MCF 10A (cell line): ENCODE data around the gene ATRAID. TPM values are rescaled to one million over a fixed set of nuclear protein-coding genes. Genes with fewer than 3 reads are reported as not detected.
"Not testable (repeated sequence)": the region's sequence is repeated elsewhere in the genome, so short reads cannot be mapped to it uniquely, and the experiment has no call there.

Experiments
- BruUV-seq: library from RNA; stranded (reverse); fragments of 400-500 nt; replicated peaks from 2 replicates; lab custom pipeline; 2021; lab: Mats Ljungman, UMichigan
- CTCF ChIA-PET: fragments of 300-600 bp; sonication (Branson Sonifier 250); formaldehyde crosslinking; extraction: SDS; loops from one replicate; lab custom pipeline; 2021; ENCODE audit warnings: antibody characterized with exemption, inconsistent platforms; lab: Yijun Ruan, JAX
- POLR2A ChIA-PET: fragments of 300-600, 350-650 bp; sonication (Branson Sonifier 250); formaldehyde crosslinking; extraction: SDS; loops from one replicate; lab custom pipeline; 2020; ENCODE audit warnings: antibody characterized with exemption, inconsistent platforms; lab: Yijun Ruan, JAX
- DNase-seq: peaks from one replicate; pipeline ENCODE4 v3.0.0-alpha.2; 2018; ENCODE audit not compliant: unreplicated experiment
- H3K27ac Mint-ChIP-seq: one replicate; pipeline ENCODE4 v1.8.0; 2022; ENCODE audit warnings: mild to moderate bottlenecking, low read depth, mixed read lengths; ENCODE audit not compliant: unreplicated experiment
- H3K27me3 Mint-ChIP-seq: one replicate; pipeline ENCODE4 v1.8.0; 2022; ENCODE audit warnings: mixed read lengths; ENCODE audit not compliant: insufficient read depth, unreplicated experiment
- H3K36me3 Mint-ChIP-seq: one replicate; pipeline ENCODE4 v1.8.0; 2022; ENCODE audit warnings: mild to moderate bottlenecking, moderate library complexity, mixed read lengths; ENCODE audit not compliant: insufficient read depth, unreplicated experiment
- H3K4me1 Mint-ChIP-seq: one replicate; pipeline ENCODE4 v1.8.0; 2022; ENCODE audit warnings: mixed read lengths; ENCODE audit not compliant: insufficient read depth, unreplicated experiment
- H3K4me3 Mint-ChIP-seq: one replicate; pipeline ENCODE4 v1.8.0; 2022; ENCODE audit warnings: mild to moderate bottlenecking, moderate library complexity, mixed read lengths; ENCODE audit not compliant: unreplicated experiment
- H3K9me3 Mint-ChIP-seq: one replicate; pipeline ENCODE4 v1.8.0; 2022; ENCODE audit warnings: mixed read lengths; ENCODE audit not compliant: unreplicated experiment
- CTCF ChIP-seq: fragments of 200-600 bp; IDR thresholded peaks from one replicate; pipeline ENCODE4 v1.8.0; 2022; ENCODE audit warnings: antibody characterized with exemption, mild to moderate bottlenecking; ENCODE audit not compliant: unreplicated experiment
- intact Hi-C: fragments of 100-400 bp; cut with micrococcal nuclease; formaldehyde crosslinking; loops from 2 replicates; pipeline ENCODE4 v1.14.1; 2022
- total RNA-seq: library from RNA; stranded (reverse); gene quantifications from 2 replicates; pipeline ENCODE4 v1.2.3, GENCODE V29; 2022

Gene ATRAID
- total RNA-seq, 1 experiment from 2014 or later, result 115 TPM

DNA sequence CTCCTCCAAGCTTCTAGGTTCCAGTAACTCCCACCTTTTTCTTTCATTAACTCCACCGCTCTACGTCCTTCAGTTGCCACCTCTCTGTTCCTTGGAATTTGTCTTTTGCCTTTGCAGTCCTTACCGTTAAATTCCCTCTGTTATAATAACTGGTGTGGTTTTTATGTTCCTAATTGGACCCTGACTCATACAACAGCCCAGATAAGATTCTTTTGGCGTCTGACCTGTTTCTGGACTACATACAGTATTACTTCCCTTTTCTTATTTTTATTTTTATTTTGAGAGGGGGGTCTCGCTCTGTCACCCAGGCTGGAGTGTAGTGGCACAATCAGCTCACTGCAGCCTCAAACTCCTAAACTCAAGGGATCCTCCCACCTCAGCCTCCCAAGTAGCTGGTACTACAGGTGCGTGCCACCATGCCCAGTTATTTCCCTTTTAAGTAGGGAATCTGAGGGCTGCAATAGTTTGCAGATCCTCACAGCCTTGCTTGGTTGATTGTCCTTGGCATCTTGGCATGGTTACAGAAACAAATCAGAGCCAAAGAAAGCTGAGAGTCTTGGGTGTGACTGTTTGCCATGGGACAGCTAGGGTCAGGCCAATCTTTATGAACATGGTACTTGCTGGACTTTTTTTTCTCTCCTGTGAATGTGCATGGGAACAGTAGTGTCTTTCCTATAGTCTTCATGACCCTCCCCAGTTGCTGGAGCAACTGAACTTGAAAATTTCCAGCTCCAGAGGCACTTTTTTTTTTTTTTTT is 41.1 kb upstream of the ATRAID start:
- BruUV-seq, result no TSS peak
- peak; percentile 26 for DNase-seq
- Mint-ChIP-seq H3K9me3 (no peaks in the 10 kb centered on the region), H3K4me1 (peaks cover 7% of the 10 kb centered on the region), H3K27ac (no peak overlapping the region), H3K27me3 (no peaks in the 10 kb centered on the region), H3K4me3 (no peak overlapping the region), H3K36me3 (no peaks in the 10 kb centered on the region)
- ChIA-PET POLR2A (interaction anchor here (0.7 kb wide), 2 partner anchors 53 to 514 kb away, joined by 3 read pairs; no protein-coding TSS in a partner anchor), CTCF (interaction anchor here (0.6 to 2.4 kb wide), 14 partner anchors 8 to 777 kb away, joined by 3 to 27 read pairs (median 4); partner anchors contain the start of gene TCF23)
- TF ChIP-seq CTCF, result no peak
- intact Hi-C loops, result loop anchor here (2.0 kb wide), 1 partner anchor 20 kb away; no protein-coding TSS in a partner anchor

DNA sequence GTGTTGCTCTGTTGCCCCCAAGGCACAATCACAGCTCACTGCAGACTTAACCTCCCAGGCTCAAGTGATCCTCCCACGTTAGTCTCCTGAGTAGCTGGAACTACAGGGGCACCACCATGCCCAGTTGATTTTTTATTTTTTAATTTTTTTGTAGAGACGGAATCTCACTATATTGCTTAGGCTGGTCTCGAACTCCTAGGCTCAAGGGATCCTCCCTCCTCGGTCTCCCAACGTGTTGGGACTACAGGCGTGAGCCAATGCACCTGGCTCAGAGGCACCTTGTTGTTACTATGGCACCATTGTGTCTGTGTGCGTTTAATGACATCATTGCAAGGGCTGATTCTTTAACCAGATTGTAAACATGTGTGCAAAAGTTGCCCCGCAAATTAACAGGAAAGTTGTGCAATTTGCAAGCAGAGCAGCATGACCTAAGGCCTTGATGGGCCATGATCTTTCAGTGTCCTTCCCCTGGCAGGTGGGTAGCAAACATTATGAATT is 40.4 kb upstream of the ATRAID start:
- H3K36me3 Mint-ChIP-seq, result no peaks in the 10 kb centered on the region
- POLR2A ChIA-PET, result interaction anchor here (0.6 to 0.7 kb wide), 3 partner anchors 52 to 515 kb away, joined by 3 to 4 read pairs (median 3); partner anchors contain the start of gene MPV17
- TF ChIP-seq CTCF, result no peak
- no TSS peak for BruUV-seq
- intact Hi-C loops, result loop anchor here (2.0 kb wide), 1 partner anchor 19 kb away; no protein-coding TSS in a partner anchor
- DNase-seq, result no peak
- H3K4me3 Mint-ChIP-seq, result no peak overlapping the region
- H3K4me1 Mint-ChIP-seq, result peaks cover 7% of the 10 kb centered on the region
- no peaks in the 10 kb centered on the region for H3K27me3 Mint-ChIP-seq
- CTCF ChIA-PET, result interaction anchor here (0.6 to 2.4 kb wide), 7 partner anchors 11 to 777 kb away, joined by 3 to 27 read pairs (median 5); no protein-coding TSS in a partner anchor
- no peaks in the 10 kb centered on the region for H3K9me3 Mint-ChIP-seq
- no peak overlapping the region for H3K27ac Mint-ChIP-seq

DNA sequence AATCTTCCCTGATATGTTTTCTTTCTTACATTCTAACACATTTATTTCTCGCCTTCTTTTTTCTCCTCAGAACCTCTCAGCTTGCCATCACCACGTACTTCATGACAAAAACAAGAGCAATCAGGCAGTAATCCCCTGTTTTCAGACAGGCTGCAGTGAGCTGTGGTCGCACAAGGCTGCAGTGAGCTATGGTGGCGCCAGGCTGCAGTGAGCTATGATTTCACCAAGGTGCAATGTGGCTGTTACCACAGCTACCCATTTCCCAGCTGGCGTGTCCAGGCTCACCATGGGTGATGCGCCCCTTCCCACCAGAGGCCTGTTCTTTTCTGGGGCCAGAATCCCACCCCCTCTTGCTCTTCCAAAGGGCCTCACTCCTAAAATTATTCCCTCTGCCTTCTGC is 37.2 kb upstream of the ATRAID start:
- no peaks in the 10 kb centered on the region for H3K9me3 Mint-ChIP-seq
- no peak for DNase-seq
- H3K4me3 Mint-ChIP-seq, result no peak overlapping the region
- no TSS peak for BruUV-seq
- H3K27ac Mint-ChIP-seq, result no peak overlapping the region
- intact Hi-C loops, result no loop called here
- peaks cover 7% of the 10 kb centered on the region for H3K4me1 Mint-ChIP-seq
- H3K27me3 Mint-ChIP-seq, result no peaks in the 10 kb centered on the region
- no peaks in the 10 kb centered on the region for H3K36me3 Mint-ChIP-seq
- CTCF ChIA-PET, result no interaction called here
- POLR2A ChIA-PET, result interaction anchor here (0.6 to 1.0 kb wide), 2 partner anchors 10 to 18 kb away, joined by 3 read pairs; no protein-coding TSS in a partner anchor
- no peak for TF ChIP-seq CTCF

DNA sequence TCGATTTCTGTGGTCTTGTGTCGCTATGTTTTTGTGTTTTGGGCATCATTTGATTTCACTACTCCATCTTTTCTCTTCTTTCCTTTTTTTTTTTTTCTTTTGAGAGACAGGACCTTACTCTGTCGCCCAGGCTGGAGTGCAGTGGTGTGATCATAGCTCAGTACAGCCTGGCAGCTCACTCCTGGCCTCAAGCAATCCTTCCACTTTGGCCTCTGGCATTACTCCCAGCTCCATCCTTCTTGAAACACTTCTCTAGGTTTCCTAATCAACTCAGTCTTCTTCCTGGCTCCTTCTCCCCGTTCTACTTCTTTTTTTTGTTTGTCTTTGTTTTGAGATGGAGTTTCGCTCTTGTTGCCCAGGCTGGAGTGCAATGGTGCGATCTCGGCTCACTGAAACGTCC is 36.5 kb upstream of the ATRAID start:
- no peak overlapping the region for H3K27ac Mint-ChIP-seq
- BruUV-seq, result no TSS peak
- no peak for DNase-seq
- ChIA-PET POLR2A (interaction anchor here (0.6 kb wide), 1 partner anchor 18 kb away, joined by 3 read pairs; no protein-coding TSS in a partner anchor), CTCF (interaction anchor here (0.6 to 1.0 kb wide), 4 partner anchors 31 to 254 kb away, joined by 3 to 4 read pairs (median 3); no protein-coding TSS in a partner anchor)
- TF ChIP-seq CTCF, result no peak
- no peaks in the 10 kb centered on the region for H3K27me3 Mint-ChIP-seq
- H3K4me3 Mint-ChIP-seq, result no peak overlapping the region
- intact Hi-C loops, result no loop called here
- H3K9me3 Mint-ChIP-seq, result no peaks in the 10 kb centered on the region
- peaks cover 7% of the 10 kb centered on the region for H3K4me1 Mint-ChIP-seq
- H3K36me3 Mint-ChIP-seq, result no peaks in the 10 kb centered on the region

- H3K36me3 Mint-ChIP-seq, H3K27me3 Mint-ChIP-seq, H3K4me3 Mint-ChIP-seq, POLR2A ChIA-PET, DNase-seq, H3K4me1 Mint-ChIP-seq, intact Hi-C loops, H3K27ac Mint-ChIP-seq, BruUV-seq, H3K9me3 Mint-ChIP-seq: not testable (repeated sequence)
- CTCF ChIA-PET, result interaction anchor here (0.6 to 1.0 kb wide), 4 partner anchors 30 to 253 kb away, joined by 3 to 4 read pairs (median 3); no protein-coding TSS in a partner anchor
These were observed 36.1 kb upstream of the ATRAID start for GRCh38 chr2:27175781-27176180.
